GM21528 (cell line): ENCODE data around the gene GAPDHS.

Source experiments
- ATAC-seq: cut with Tn5 transposase; IDR thresholded peaks from one replicate; pipeline ENCODE4 v1.9.1; 2021; ENCODE audit warnings: mild to moderate bottlenecking, moderate library complexity; ENCODE audit not compliant: unreplicated experiment, low FRiP score

Gene GAPDHS

GRCh38 chr19:35533822-35534392 lies 651 bp downstream of the GAPDHS start:
- ATAC-seq = no peak

DNA sequence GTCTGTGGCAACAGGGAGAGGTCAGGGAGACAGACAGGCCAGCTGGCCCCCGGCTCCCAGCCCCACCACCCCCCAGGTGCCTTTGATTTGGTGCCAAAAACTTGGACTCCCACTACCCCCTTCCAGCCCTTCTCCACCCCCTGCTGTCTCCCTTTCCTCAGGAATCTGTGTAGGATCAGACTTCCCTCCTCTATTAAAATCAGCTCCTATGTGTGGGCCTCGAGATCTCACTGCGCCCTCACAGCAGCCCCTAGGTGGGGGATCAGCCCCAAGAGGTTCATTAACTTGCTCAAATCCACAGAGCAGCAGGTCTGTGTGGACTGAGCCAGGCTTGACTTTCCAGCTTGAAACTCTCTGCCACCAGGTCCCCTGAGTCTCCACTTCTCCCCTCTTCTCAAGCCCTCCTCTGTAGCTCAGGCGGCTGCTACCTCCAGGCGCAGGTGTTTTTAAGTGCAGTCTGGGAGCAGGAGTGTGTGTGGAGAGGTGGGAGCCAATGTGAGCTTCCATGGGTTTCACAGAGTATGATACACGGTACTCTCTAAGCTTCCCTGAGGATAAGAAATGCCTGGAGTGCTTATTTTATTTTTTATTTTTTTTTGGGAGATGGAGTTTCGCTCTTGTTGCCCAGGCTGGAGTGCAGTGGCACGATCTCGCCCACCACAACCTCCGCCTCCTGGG lies 1.7 kb downstream of the GAPDHS start:
- no peak for ATAC-seq

DNA sequence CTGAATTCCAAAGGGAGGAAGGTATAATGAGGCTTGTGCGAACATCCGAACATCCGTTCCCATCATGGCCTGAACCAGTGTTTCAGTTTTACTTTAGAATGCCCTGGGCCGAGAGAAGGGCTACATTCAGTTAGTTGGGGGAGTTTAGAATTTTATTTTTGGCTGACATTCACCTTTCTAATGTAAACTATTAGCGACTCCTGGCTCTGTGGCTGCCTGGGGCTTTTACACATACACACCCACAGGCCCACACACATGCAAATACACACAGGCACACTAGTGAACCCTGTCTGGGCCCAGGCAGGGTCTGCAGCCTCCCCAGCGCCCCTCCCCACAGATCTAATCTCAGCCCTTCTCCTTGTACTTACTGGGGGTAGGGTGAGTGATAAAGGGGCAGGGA lies 6.1 kb downstream of the GAPDHS start:
- ATAC-seq = no peak

DNA sequence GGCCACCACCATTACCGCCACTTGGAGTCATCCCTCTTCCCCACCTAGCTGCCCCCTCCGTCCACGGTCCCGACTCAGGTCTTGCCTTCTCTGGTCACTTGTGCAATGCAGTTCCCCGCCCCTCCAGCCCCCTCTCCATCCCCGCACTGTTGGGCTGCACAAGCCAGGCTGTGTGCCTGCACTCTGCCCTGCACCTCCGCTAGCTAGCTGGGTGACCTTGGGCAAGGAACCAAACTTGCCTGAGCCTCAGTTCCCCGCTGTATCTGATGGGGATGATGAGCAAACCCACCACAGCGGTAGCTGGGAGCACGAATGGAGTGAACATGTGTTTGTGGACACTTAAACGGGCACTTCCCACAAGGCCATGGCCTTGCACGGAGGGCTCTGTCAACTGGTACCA lies 6.6 kb downstream of the GAPDHS start:
- no peak for ATAC-seq

DNA sequence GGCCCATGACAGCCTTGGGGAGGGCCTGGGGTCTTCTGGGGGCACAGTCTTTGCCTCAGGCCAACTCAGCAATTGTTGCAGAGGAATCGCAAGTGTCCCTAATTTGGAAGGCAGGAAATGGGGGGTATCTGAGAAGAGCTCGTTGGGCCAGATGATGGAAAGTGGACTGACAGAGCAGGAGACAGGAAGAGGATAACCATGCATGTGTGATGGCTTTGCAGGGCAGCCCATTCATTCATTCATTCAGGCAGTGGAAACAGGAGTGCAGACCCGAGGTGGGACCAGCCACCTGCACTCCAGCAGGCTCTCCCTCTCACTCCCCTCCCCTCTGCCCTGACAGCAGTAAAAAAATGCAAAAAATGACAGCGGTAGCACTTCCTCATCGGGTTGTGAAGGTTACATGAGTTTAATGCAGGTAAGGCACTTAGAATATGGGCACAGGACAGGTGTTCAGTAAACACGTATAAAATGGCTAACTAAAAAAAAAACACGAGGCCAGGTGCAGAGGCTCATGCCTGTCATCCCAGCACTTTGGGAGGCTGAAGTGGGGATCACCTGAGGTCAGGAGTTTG lies 7.2 kb downstream of the GAPDHS start:
- ATAC-seq = no peak

GRCh38 chr19:35542209-35542608 lies 9.0 kb downstream of the GAPDHS start:
- ATAC-seq = no peak

GRCh38 chr19:35543280-35544109 lies 10.2 kb downstream of the GAPDHS start:
- ATAC-seq = no peak

GRCh38 chr19:35544110-35544802 lies 11.0 kb downstream of the GAPDHS start:
- no peak for ATAC-seq

DNA sequence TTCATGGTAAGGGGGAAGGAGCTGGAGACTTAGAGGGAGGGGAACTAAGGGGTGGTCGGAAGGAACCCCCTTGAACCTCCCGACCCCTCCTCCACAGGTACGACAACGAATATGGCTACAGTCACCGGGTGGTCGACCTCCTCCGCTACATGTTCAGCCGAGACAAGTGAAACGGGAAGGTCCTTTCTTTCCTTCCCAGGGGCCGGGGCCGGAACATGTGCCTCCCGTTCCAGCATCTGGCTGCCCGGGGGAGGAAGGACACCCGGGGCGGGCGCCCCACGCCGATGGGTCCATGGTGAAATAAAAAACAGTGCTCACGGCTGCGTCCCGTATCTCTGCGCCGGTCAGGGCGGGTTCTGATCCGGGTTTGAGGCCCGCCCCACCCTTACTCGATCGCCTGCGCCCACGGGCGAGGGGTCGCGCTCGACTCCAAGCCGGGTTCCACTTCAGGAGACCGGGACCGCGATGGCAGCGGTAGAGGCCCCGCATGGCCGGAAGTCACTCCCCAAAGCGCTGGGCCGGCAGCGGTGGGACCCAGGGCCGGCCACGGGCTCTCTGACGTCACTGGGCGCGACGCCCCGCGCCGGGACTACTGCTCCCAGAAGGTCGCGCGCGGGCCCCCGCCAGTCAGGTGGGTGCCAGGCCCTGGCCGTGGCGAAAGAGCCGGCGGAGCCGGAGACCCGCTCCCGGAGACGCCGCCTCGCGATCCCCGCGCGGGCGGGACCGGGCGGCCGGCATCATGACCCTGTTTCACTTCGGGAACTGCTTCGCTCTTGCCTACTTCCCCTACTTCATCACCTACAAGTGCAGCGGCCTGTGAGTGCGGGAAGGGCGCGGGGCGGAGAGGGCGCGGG lies 12.0 kb downstream of the GAPDHS start, which contains the start of gene TMEM147:
TSS of gene TMEM147 (plus strand) at position 626 of the 854 bp plus-strand sequence. CDS start at position 740, 114 bp downstream.
- no peak for ATAC-seq

GRCh38 chr19:35545855-35546381 lies 12.7 kb downstream of the GAPDHS start:
- ATAC-seq = no peak

GRCh38 chr19:35546532-35546931 lies 13.3 kb downstream of the GAPDHS start:
- no peak for ATAC-seq

DNA sequence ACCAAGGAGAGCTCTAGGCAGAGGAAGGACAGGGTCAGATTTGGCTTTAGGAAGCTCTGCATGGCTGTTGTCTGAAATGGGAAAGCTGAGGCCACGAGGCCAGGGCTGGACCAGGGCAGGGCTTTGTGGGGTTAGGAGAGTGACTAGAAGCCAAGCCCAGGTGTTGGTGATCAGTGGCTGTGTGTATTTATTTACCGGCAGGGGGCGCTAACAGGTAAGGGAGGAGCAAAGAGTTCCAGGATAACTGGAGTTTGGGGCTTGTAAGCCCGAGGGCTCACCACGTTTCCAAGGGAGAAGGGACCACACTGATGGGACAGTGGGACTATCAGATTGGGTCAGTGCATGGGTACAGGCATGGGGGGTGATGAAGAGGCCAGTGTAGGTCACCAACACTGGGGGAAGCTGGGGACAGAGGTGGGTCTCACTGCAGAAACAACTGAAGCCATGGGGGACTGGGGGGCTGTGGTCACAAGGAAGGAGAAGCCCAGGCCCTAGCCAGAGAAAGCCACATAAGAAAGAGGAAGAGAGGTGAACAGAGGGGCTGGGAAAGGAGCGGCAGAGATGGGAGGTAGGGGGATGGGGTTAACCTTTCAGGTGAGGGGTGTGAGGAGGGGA lies 16.0 kb downstream of the GAPDHS start:
- no peak for ATAC-seq

DNA sequence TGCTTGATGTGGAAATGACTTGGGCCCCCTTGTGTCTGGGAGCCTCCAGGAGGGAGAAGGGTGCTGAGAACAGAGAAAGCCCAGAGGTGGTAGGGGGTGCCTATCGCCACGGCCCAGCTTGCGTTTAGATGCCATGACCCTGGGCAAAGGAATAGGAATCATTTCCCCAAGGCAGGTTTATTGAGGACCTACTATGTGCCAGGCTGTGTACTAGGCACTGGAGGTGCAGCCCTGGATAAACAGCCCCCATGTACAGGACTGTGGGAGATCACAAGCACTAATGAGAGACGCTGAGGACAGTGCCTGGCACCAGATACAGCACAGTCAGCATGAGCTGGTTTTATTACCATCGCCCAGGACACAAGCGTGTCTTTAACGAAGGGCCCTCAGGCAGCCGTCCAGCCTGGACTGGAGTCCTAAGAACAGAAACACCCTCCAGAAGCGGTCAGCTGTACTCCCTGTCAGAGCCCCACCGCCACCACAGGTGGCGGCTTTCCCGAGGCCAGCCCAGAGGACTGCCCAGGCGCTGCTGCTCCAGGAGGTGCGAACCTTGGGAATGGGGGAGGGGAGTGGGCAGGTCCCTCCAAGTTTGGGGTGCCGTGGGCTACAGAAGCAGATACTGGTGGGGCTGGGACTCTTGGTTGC lies 16.7 kb downstream of the GAPDHS start:
- no peak for ATAC-seq

DNA sequence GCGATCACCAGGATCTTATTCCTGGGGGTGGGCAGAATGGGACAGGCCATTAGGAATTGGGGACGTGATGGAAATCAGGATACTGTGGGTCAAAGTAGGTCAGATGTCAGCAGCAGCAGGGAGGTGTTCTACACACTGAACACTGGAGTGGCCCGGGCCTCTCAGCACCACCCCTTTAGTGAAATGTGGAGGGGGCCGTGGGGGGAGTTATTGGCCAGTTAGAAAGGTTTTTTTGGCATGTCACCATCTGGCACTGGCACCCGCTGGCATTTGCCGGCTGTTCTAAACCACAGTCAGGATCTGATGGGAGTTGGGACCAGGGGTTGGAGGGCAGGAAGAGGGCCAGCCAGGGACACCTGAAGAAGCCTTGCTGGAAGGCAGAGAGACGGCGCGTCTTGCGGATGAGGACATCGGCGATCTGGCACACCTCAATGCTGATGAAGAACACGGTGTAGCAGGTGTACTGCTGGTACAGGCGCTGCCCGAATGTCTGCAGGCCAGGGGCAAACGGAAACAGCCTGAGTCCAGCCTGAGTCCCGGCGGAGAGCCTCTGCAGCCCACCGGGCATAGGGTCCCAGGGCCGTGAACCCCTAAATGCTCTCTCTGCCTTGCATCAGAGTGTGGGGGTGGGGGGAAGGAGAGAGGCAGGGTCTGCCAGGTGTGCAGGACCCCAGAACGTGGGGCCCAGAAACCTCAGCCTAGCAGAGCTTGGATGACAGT lies 18.0 kb downstream of the GAPDHS start:
- ATAC-seq = no peak

DNA sequence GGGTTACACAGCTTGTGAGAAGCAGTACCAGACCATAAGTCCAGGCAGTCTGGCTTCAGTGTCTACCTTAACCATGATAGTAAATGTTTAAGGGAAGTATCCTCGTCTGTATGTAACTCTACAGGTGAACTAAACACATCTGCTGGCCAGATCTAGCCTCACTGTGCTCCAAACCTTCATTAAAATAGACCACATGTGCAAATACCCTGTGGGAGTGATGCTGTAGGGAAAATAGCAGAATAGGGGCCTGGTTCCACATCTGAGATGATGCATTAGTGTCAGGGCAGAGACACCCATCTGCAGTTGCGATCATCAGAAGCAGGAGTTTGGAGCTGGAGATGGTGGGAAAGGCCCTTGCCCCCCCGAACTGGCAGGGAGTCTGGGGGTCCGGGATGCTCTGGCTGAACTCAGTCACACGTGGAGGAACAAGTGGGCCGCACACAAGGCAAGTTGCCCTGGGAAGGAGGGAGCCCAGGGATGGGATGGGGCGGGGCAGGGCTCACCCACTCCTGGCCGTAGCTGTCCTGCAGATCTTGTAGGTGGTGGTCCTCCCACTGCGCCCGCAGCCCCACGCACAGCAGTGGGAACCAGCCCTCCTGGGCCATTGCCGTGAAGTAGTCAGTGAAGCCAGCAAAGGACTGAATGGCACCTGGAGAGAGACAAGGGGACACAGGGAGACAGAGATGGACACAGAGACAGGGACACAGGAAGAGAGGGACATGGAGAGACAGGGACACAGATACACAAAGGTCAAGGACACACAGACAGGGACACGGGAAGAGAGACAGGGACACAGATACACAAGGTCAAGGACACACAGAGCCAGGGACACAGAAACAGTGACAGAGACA lies 19.5 kb downstream of the GAPDHS start:
- no peak for ATAC-seq

DNA sequence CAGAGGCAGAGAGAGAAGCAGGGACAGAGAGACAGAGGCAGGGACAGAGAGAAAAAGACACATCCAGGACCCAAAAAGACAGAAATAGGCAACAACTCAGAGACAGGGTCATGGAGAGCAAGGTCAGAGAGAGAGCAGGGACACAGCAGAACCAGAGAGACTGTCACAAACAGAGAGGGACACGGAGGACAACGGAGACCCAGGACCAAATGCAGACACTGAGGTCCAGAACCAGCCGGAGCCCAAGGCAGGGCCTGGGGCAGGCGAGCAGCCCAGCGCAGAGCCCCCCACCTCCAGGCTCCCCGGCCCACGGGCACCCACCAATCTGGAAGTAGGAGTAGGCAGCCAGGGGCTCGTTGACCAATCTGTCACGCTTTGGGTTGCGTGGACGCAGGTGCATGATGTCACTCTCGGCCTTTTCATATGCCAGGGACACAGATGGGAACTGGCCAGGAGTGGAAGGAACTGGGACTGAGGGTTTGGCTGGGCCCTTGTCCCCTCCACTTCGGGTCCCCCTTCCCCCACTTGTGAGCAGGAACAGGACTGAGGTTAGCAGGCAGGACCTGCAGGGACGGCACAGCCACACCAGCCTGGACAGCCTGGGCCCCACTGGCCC lies 20.2 kb downstream of the GAPDHS start:
- ATAC-seq = no peak

- no peak for ATAC-seq
Observed at GRCh38 chr19:35554076-35554475, 20.8 kb downstream of the GAPDHS start.
